ENCODE results near the gene RAPGEF6.
"Not testable (repeated sequence)": the region's sequence is repeated elsewhere in the genome, so short reads cannot be mapped to it uniquely, and the experiment has no call there.

The RAPGEF6 gene

GRCh38 chr5:131381021-131381420 lies 254.0 kb downstream of the RAPGEF6 start:
- H2AFZ ChIP-seq (ENCODE audit: insufficient read depth, low read length, poor library complexity): no peak overlapping the region
- no peak overlapping the region for H3K27ac ChIP-seq (ENCODE audit: low read depth, low read length)
- H3K36me3 ChIP-seq (ENCODE audit: control insufficient read depth in 1 of 2, insufficient read depth in 2 of 2, low read length in 2 of 2): peaks cover under 1 to 1% of the 10 kb centered on the region in 2 experiments
- H2BK120ac ChIP-seq (ENCODE audit: insufficient read depth, low read length, poor library complexity): no peak overlapping the region
- peaks cover 0 to 3% of the 10 kb centered on the region in 2 experiments for H3K4me1 ChIP-seq (ENCODE audit: control insufficient read depth in 1 of 2, insufficient read depth in 2 of 2, low read length in 2 of 2)
- no CpG with 5 or more reads among the region's 4 CpGs for WGBS (ENCODE audit: extremely low coverage, insufficient coverage, insufficient read length)
- H2AK5ac ChIP-seq (ENCODE audit: low read length): no peak overlapping the region
- no peak overlapping the region for H4K8ac ChIP-seq (ENCODE audit: low read depth, low read length)
- H3K27me3 ChIP-seq (ENCODE audit: insufficient read depth, low read length): no peaks in the 10 kb centered on the region
- no peaks in the 10 kb centered on the region for H3K9me3 ChIP-seq (ENCODE audit: insufficient read depth, low read depth, low read length)
- no peaks in the 10 kb centered on the region for H3K79me2 ChIP-seq (ENCODE audit: control insufficient read depth, insufficient read depth, low read length, poor library complexity)
- no peak overlapping the region for H2BK5ac ChIP-seq (ENCODE audit: low read depth, low read length, poor library complexity)
- no peak overlapping the region for H3K23ac ChIP-seq (ENCODE audit: low read length)
- no peak overlapping the region for H3K4me2 ChIP-seq (ENCODE audit: low read length)
- H3K14ac ChIP-seq (ENCODE audit: low read length): no peak overlapping the region
- no peak overlapping the region for H4K12ac ChIP-seq (ENCODE audit: low read depth, low read length)
- no peaks in the 10 kb centered on the region for H3K79me1 ChIP-seq (ENCODE audit: low read length)
- no peak overlapping the region for H3K9ac ChIP-seq (ENCODE audit: low read length)
- DNase-seq: peak in 1 of 2 donors; percentile 30
- H2BK12ac ChIP-seq (ENCODE audit: low read length): no peak overlapping the region
- no peak overlapping the region for H4K91ac ChIP-seq (ENCODE audit: low read depth, low read length)
- no peak overlapping the region for H3K4ac ChIP-seq (ENCODE audit: low read depth, low read length)
- H3K18ac ChIP-seq (ENCODE audit: low read length): no peak overlapping the region
- no peak overlapping the region for H3K4me3 ChIP-seq (ENCODE audit: low read depth, low read length)

- H3K27me3 ChIP-seq (ENCODE audit: insufficient read depth, low read length); H4K91ac ChIP-seq (ENCODE audit: low read depth, low read length); DNase-seq; H3K4me1 ChIP-seq (ENCODE audit: control insufficient read depth in 1 of 2, insufficient read depth in 2 of 2, low read length in 2 of 2); H3K27ac ChIP-seq (ENCODE audit: low read depth, low read length); H3K9ac ChIP-seq (ENCODE audit: low read length); H2AK5ac ChIP-seq (ENCODE audit: low read length); H2BK5ac ChIP-seq (ENCODE audit: low read depth, low read length, poor library complexity); H4K12ac ChIP-seq (ENCODE audit: low read depth, low read length); H3K36me3 ChIP-seq (ENCODE audit: control insufficient read depth in 1 of 2, insufficient read depth in 2 of 2, low read length in 2 of 2); H3K4ac ChIP-seq (ENCODE audit: low read depth, low read length); H3K18ac ChIP-seq (ENCODE audit: low read length); H3K14ac ChIP-seq (ENCODE audit: low read length); H3K9me3 ChIP-seq (ENCODE audit: insufficient read depth, low read depth, low read length); H3K79me1 ChIP-seq (ENCODE audit: low read length); H3K23ac ChIP-seq (ENCODE audit: low read length); H3K4me2 ChIP-seq (ENCODE audit: low read length); H4K8ac ChIP-seq (ENCODE audit: low read depth, low read length); H2BK120ac ChIP-seq (ENCODE audit: insufficient read depth, low read length, poor library complexity); H2AFZ ChIP-seq (ENCODE audit: insufficient read depth, low read length, poor library complexity); H3K79me2 ChIP-seq (ENCODE audit: control insufficient read depth, insufficient read depth, low read length, poor library complexity); H2BK12ac ChIP-seq (ENCODE audit: low read length); H3K4me3 ChIP-seq (ENCODE audit: low read depth, low read length): not testable (repeated sequence)
- no CpG with 5 or more reads among the region's 2 CpGs for WGBS (ENCODE audit: extremely low coverage, insufficient coverage, insufficient read length)
These were observed 254.8 kb downstream of the RAPGEF6 start for GRCh38 chr5:131380238-131380637.

GRCh38 chr5:131379723-131380122 lies 255.3 kb downstream of the RAPGEF6 start:
- no peak overlapping the region for H2BK5ac ChIP-seq (ENCODE audit: low read depth, low read length, poor library complexity)
- H2BK12ac ChIP-seq (ENCODE audit: low read length): no peak overlapping the region
- H3K9me3 ChIP-seq (ENCODE audit: insufficient read depth, low read depth, low read length): no peaks in the 10 kb centered on the region
- peak in 1 of 2 donors; percentile 35 for DNase-seq
- H4K91ac ChIP-seq (ENCODE audit: low read depth, low read length): no peak overlapping the region
- H3K4me2 ChIP-seq (ENCODE audit: low read length): no peak overlapping the region
- WGBS (ENCODE audit: extremely low coverage, insufficient coverage, insufficient read length): no CpG with 5 or more reads among the region's 7 CpGs
- no peak overlapping the region for H4K12ac ChIP-seq (ENCODE audit: low read depth, low read length)
- no peak overlapping the region for H4K8ac ChIP-seq (ENCODE audit: low read depth, low read length)
- H3K14ac ChIP-seq (ENCODE audit: low read length): no peak overlapping the region
- no peak overlapping the region for H3K27ac ChIP-seq (ENCODE audit: low read depth, low read length)
- H3K9ac ChIP-seq (ENCODE audit: low read length): no peak overlapping the region
- no peaks in the 10 kb centered on the region for H3K79me1 ChIP-seq (ENCODE audit: low read length)
- no peak overlapping the region for H2AK5ac ChIP-seq (ENCODE audit: low read length)
- H3K18ac ChIP-seq (ENCODE audit: low read length): no peak overlapping the region
- no peaks in the 10 kb centered on the region for H3K36me3 ChIP-seq (ENCODE audit: control insufficient read depth in 1 of 2, insufficient read depth in 2 of 2, low read length in 2 of 2)
- no peak overlapping the region for H3K4me3 ChIP-seq (ENCODE audit: low read depth, low read length)
- H3K27me3 ChIP-seq (ENCODE audit: insufficient read depth, low read length): no peaks in the 10 kb centered on the region
- H3K23ac ChIP-seq (ENCODE audit: low read length): no peak overlapping the region
- no peaks in the 10 kb centered on the region for H3K79me2 ChIP-seq (ENCODE audit: control insufficient read depth, insufficient read depth, low read length, poor library complexity)
- no peak overlapping the region for H2AFZ ChIP-seq (ENCODE audit: insufficient read depth, low read length, poor library complexity)
- H3K4ac ChIP-seq (ENCODE audit: low read depth, low read length): no peak overlapping the region
- no peak overlapping the region for H2BK120ac ChIP-seq (ENCODE audit: insufficient read depth, low read length, poor library complexity)
- H3K4me1 ChIP-seq (ENCODE audit: control insufficient read depth in 1 of 2, insufficient read depth in 2 of 2, low read length in 2 of 2): peaks cover 0 to 3% of the 10 kb centered on the region in 2 experiments

- Histone ChIP-seq H3K4me2 (ENCODE audit: low read length) (no peak overlapping the region), H4K91ac (ENCODE audit: low read depth, low read length) (no peak overlapping the region), H3K18ac (ENCODE audit: low read length) (no peak overlapping the region), H3K79me1 (ENCODE audit: low read length) (no peaks in the 10 kb centered on the region), H4K12ac (ENCODE audit: low read depth, low read length) (no peak overlapping the region), H3K9ac (ENCODE audit: low read length) (no peak overlapping the region), H2AFZ (ENCODE audit: insufficient read depth, low read length, poor library complexity) (no peak overlapping the region), H3K23ac (ENCODE audit: low read length) (no peak overlapping the region), H3K27me3 (ENCODE audit: insufficient read depth, low read length) (no peaks in the 10 kb centered on the region), H3K79me2 (ENCODE audit: control insufficient read depth, insufficient read depth, low read length, poor library complexity) (no peaks in the 10 kb centered on the region), H3K36me3 (ENCODE audit: control insufficient read depth in 1 of 2, insufficient read depth in 2 of 2, low read length in 2 of 2) (no peaks in the 10 kb centered on the region), H2BK5ac (ENCODE audit: low read depth, low read length, poor library complexity) (no peak overlapping the region), H3K14ac (ENCODE audit: low read length) (no peak overlapping the region), H3K4ac (ENCODE audit: low read depth, low read length) (no peak overlapping the region), H3K27ac (ENCODE audit: low read depth, low read length) (no peak overlapping the region), H2AK5ac (ENCODE audit: low read length) (no peak overlapping the region), H3K4me1 (ENCODE audit: control insufficient read depth in 1 of 2, insufficient read depth in 2 of 2, low read length in 2 of 2) (peaks cover 0 to 3% of the 10 kb centered on the region in 2 experiments), H4K8ac (ENCODE audit: low read depth, low read length) (no peak overlapping the region), H3K9me3 (ENCODE audit: insufficient read depth, low read depth, low read length) (no peaks in the 10 kb centered on the region), H2BK12ac (ENCODE audit: low read length) (no peak overlapping the region), H2BK120ac (ENCODE audit: insufficient read depth, low read length, poor library complexity) (no peak overlapping the region), H3K4me3 (ENCODE audit: low read depth, low read length) (no peak overlapping the region)
- no peak for DNase-seq
These were observed 256.1 kb downstream of the RAPGEF6 start for GRCh38 chr5:131378721-131379541.
